Measurements from ENCODE around the gene OSBPL8.
"Not testable (repeated sequence)": the region's sequence is repeated elsewhere in the genome, so short reads cannot be mapped to it uniquely, and the experiment has no call there.

OSBPL8 gene

GRCh38 chr12:76520348-76520747 lies 39.2 kb downstream of the OSBPL8 start:
- no peak for DNase-seq (ENCODE audit: low spot score)

GRCh38 chr12:76519538-76519937 lies 40.0 kb downstream of the OSBPL8 start:
- no peak for DNase-seq (ENCODE audit: low spot score)

- DNase-seq (ENCODE audit: low spot score) = no peak
These were observed 40.9 kb downstream of the OSBPL8 start for GRCh38 chr12:76518699-76519098.

- DNase-seq (ENCODE audit: low spot score) = no peak
These were observed 44.3 kb downstream of the OSBPL8 start for GRCh38 chr12:76515271-76515670.

DNA sequence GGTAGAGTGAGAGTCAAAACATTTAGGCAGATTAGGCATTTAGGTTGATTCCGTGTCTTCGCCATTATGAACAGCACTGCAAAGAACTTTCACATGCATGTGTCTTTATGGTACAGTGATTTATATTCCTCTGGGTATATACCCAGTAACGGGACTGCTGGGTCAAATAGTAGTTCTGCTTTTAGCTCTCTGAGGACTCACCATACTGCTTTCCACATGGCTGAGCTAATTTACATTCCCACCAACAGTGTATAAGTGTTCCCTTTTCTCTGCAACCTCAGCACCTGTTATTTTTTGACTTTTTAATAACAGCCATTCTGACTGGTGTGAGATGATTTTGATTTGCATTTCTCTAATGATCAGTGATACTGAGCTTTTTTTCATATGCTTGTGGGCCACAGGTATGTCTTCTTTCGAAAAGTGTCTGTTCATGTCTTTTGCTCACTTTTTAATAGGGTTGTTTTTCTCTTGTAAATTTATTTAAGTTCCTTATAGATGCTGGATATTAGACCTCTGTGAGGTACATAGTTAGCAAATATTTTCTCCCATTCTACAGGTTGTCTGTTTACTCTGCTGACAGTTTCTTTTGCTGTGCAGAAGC lies 48.4 kb downstream of the OSBPL8 start:
- not testable (repeated sequence) for DNase-seq (ENCODE audit: low spot score)

DNA sequence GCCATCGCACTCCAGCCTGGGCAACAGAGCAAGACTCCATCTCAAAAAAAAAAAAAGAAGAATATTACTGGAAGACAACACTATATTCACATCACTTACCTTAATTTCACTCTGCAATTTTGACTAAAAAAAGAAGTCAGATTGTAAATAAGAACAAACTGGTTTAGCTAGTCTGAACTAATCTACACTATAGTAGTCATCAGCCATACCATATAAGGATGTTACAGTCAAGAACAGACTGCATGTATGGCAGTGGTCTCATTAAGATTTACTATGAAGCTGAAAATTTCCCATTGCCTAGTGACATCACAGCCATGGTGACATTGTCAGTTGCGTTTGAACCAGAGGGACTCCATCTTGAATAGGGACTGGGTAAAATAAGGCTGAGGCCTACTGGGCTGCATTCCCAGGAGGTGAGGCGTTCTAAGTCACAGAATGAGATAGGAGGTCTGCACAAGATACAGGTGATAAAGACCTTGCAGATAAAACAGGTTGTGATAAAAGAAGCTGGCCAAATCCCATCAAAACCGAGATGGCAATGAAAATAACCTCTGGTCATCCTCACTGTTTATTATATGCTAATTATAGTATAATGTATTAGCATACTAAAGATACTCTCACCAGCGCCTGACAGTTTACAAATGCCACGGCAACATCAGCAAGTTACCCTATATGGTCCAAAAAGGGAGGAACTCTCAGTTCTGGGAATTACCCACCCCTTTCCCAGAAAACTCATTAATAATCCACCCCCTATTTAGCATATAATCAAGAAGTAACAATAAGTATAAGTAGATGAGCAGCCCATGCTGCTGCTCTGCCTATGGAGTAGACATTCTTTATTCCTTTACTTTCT lies 51.2 kb downstream of the OSBPL8 start:
- DNase-seq (ENCODE audit: low spot score) = no peak

DNA sequence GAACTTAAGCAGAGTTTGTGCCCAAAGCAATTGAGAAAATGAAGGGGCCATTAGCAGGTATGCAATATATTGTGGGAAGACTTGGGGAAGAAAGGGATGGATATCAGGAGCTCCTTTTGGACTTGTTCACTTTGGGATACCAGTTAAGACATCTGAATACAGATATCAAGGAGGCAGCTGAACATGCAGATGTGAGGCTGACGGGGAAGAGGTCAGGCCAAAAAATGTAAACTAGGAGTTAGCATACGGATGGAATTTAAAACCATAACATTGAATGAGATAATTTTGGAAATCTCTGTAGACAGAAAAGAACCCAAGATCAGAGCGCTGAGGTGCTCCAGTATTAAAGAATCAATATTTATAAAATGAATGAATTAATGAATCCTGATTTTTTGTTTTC lies 53.4 kb downstream of the OSBPL8 start:
- no peak for DNase-seq (ENCODE audit: low spot score)

- no peak for DNase-seq (ENCODE audit: low spot score)
These were observed 54.5 kb downstream of the OSBPL8 start for GRCh38 chr12:76505050-76505449.

DNA sequence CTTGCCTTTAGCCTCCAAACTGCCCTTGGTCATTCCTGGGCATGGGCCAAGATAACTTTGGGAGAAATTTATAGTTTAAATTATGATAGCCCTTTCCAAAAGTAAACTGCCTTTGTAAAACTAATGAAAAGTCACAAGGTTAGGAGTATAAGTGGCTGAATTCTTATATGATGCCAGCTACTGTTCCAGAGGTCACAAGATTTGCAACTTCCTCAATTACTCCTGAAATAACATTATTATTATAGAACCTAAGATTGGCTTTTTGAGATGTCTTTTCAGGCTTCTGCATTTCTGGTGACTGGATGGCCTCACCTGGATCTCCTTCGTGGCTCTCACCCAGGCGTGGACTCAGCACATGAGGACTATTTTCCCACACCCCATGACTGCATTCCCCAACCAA lies 55.0 kb downstream of the OSBPL8 start:
- no peak for DNase-seq (ENCODE audit: low spot score)

DNA sequence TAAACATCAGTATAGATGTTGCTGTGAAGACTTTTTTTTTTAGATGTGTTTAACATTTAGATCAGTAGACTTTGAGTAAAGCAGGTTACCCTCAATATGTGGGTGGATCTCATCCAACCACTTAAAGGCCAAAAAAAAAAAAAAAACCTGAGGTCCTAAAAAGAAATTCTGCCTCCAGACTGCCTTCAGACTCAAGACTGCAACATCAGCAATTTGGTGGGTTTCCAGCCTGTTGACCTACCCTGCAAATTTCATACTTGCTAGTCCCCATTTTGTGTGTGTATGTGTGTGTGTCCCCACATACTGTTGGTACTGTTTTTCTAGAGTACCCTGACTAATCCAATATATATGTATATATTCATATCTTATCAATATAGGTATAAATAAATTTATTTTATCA lies 55.6 kb downstream of the OSBPL8 start:
- DNase-seq (ENCODE audit: low spot score) = no peak

DNA sequence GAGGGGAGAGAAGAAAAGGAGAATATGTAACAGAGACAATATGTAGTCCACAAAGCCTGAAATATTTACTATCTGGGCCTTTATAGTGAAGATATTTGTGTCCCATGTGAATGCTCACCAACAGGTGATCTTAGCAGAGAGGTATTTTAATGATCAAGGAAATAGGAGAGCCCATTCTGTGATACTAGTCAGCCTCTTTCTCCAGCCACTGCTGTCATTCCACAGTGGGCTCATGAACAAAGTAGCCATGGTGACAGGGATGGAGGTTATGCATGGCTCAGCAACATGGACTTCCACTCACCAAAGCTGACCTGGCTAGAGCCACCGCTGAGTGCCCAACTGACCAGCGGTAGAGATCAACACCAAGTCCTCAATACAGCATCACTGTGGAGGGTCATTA lies 58.2 kb downstream of the OSBPL8 start:
- no peak for DNase-seq (ENCODE audit: low spot score)

- not testable (repeated sequence) for DNase-seq (ENCODE audit: low spot score)
These were observed 60.4 kb downstream of the OSBPL8 start for GRCh38 chr12:76499136-76499535.

- no peak for DNase-seq (ENCODE audit: low spot score)
These were observed 64.0 kb downstream of the OSBPL8 start for GRCh38 chr12:76495556-76495955.

GRCh38 chr12:76491292-76491691 lies 68.3 kb downstream of the OSBPL8 start:
- no peak for DNase-seq (ENCODE audit: low spot score)

- DNase-seq (ENCODE audit: low spot score) = no peak
These were observed 68.8 kb downstream of the OSBPL8 start for GRCh38 chr12:76490763-76491162.

DNA sequence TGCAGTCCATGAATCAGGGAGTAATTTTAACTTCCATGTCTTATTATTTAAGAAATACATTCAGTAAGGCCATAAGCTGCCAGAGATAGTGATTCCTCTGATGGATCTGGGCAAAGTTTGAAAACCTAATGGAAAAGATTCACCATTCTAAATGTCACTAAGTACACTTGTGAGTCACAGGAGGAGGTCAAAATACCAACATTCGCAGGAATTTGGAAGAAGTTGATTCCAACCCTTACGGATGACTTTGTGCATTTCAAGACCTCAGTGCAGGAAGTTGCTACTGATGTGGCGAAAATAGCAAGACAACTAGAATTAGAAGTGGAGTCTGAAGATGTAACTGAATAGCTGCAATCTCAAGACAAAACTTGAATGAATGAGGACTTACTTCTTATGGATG lies 69.8 kb downstream of the OSBPL8 start:
- peak; percentile 13 for DNase-seq (ENCODE audit: low spot score)

GRCh38 chr12:76486011-76486410 lies 73.6 kb downstream of the OSBPL8 start:
- DNase-seq (ENCODE audit: low spot score) = no peak

GRCh38 chr12:76480796-76481195 lies 78.8 kb downstream of the OSBPL8 start:
- DNase-seq (ENCODE audit: low spot score) = no peak

- no peak for DNase-seq (ENCODE audit: low spot score)
These were observed 81.5 kb downstream of the OSBPL8 start for GRCh38 chr12:76478045-76478444.

- DNase-seq (ENCODE audit: low spot score) = not testable (repeated sequence)
These were observed 86.7 kb downstream of the OSBPL8 start for GRCh38 chr12:76472862-76473261.

GRCh38 chr12:76471579-76471978 lies 88.0 kb downstream of the OSBPL8 start:
- no peak for DNase-seq (ENCODE audit: low spot score)

DNA sequence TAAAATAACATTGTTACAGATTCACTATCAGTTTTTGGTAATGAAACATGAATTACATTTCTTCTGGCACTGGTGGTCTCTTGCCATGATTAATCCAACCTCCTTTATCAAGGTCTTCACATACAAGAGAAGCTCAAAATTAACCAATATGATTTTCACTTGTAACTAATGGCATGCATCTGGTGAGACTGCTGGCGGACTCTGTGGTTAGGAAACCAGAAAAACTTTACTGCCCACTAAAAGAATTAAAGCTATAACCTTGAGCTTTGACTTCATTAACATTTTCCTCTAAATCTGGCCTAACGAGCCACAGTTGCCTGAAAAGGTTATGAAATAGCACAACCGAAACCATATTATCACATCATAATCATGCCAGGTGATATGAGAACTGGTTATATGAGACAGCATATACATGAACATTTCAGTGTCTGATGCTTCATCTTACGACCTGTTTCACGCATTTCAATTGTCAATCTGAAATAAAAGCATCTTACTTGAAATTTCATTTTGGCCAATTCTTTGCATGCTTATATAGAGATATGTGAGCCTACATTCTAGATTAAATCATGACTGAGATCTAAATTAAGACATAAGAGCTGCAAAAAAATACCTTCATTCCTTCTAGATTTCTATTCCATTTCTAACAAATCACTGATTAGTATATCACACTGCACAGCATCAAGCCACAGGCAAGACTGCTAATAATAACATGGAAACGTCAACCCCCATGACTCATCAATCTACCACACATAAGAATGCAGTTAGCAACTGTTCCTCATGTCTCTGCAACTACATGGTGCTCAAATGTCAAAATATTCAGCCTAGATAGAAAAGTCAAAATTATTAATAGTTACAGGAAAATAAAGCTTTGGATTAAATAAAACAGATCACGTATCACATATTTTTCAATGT lies 89.3 kb downstream of the OSBPL8 start:
- peak; percentile 80 for DNase-seq (ENCODE audit: low spot score)
